Fibroblast of villous mesenchyme (primary cell): ENCODE data around the gene FBXL14. TPM values are rescaled to one million over a fixed set of nuclear protein-coding genes. Genes with fewer than 3 reads are reported as not detected.

ENCODE experiments used
- DNase-seq: peaks from one replicate; pipeline ENCODE4 v3.0.0-alpha.2; 2010; ENCODE audit warnings: low read depth
- H3K4me3 ChIP-seq: 2 replicates; pipeline ENCODE4 v1.5.1; 2011; ENCODE audit warnings: low read depth, mild to moderate bottlenecking, low read length
- total RNA-seq: library from RNA; depleted of rRNA; stranded (reverse); fragments of >200 nt; gene quantifications from 2 replicates; pipeline ENCODE4 v1.2.3, GENCODE V29; 2012
- TF ChIP-seq, protein P1 (sequence below): IDR thresholded peaks from 2 replicates; pipeline ENCODE4 v1.5.1; 2012; ENCODE audit warnings: low read depth, mild to moderate bottlenecking, low read length; ENCODE audit not compliant: insufficient read depth

Gene FBXL14
- total RNA-seq, 1 donor = 9.5 TPM

DNA sequence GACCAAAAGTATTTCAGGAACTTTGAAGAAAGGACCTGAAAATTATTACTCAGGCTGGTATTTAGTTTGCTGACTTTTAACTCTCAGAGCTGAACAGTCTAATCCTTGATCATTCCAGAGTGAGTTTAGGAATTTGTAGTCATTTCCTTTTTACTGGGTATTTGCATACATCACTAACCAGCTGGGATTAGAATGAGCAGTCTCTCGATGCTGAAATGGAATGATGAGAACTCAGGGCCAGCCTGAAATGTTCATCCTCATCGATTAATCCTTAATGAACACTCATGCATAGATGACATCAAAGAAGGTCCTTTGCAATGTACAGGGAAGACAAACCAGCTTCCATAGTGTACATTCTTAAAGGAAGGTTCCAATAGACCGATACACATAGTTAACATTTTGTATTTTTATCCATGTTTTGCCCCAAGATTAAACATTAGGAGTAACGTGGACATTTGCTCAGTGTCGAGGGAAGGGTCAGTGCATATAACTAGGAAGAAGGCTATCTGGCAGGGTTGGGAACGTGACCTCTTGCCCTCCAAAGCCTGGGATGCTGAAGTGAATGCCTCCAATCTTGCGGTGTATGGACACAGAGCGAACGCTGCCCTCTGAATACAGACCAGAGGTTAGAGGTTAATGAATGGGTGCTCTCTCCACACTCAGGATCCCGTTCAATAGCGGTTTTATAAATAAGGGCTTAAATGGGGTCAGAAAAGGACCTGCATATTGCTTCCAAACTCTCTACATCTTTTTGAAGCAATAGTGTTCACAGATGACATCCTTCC lies 14.5 kb downstream of the FBXL14 start:
- TF ChIP-seq, protein P1, sequence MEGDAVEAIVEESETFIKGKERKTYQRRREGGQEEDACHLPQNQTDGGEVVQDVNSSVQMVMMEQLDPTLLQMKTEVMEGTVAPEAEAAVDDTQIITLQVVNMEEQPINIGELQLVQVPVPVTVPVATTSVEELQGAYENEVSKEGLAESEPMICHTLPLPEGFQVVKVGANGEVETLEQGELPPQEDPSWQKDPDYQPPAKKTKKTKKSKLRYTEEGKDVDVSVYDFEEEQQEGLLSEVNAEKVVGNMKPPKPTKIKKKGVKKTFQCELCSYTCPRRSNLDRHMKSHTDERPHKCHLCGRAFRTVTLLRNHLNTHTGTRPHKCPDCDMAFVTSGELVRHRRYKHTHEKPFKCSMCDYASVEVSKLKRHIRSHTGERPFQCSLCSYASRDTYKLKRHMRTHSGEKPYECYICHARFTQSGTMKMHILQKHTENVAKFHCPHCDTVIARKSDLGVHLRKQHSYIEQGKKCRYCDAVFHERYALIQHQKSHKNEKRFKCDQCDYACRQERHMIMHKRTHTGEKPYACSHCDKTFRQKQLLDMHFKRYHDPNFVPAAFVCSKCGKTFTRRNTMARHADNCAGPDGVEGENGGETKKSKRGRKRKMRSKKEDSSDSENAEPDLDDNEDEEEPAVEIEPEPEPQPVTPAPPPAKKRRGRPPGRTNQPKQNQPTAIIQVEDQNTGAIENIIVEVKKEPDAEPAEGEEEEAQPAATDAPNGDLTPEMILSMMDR = no peak
- no peak overlapping the region for H3K4me3 ChIP-seq
- DNase-seq = peak; percentile 61

DNA sequence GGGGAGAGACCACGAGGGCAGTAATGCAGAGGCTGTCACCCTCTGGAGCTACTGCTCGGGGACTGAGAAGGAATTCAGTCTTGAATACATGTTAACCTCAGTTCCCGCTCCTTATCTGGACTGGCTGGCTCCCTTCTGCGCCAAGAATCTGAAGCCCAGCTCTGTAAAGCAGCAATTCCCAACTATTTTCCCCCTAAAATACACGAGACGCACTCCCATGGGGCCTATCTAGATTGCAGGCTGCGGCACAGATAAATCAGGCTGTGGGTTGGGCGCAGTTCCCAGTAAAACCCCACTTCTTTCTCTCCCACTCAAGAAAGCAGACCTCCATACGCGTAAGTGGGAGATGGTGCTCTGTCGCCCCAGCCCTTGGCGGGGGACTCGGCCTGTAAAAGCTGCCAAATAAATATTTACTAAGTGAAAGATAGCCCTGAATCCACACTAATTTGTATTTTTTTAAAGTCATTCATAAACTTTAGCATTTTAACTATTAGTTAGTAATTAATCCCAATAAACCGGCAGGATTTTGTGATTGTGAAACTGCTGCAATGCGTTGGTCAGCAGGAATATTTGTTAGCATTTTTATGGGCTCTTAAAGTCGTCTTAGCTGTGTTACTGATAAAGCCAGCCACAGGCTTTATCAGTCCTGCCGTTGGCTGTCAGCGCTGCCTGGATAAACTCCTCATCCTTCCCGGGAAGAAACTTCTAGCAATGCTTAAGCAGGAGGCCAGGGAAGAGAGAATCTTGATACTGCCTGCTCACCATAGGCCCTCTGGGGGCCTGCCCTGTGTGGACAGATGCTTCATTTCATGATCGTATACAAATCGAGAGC lies 17.8 kb downstream of the FBXL14 start:
- TF ChIP-seq, protein P1 = peak; percentile 23
- DNase-seq = peak; percentile 99
- peak overlapping the region; percentile 44 for H3K4me3 ChIP-seq

DNA sequence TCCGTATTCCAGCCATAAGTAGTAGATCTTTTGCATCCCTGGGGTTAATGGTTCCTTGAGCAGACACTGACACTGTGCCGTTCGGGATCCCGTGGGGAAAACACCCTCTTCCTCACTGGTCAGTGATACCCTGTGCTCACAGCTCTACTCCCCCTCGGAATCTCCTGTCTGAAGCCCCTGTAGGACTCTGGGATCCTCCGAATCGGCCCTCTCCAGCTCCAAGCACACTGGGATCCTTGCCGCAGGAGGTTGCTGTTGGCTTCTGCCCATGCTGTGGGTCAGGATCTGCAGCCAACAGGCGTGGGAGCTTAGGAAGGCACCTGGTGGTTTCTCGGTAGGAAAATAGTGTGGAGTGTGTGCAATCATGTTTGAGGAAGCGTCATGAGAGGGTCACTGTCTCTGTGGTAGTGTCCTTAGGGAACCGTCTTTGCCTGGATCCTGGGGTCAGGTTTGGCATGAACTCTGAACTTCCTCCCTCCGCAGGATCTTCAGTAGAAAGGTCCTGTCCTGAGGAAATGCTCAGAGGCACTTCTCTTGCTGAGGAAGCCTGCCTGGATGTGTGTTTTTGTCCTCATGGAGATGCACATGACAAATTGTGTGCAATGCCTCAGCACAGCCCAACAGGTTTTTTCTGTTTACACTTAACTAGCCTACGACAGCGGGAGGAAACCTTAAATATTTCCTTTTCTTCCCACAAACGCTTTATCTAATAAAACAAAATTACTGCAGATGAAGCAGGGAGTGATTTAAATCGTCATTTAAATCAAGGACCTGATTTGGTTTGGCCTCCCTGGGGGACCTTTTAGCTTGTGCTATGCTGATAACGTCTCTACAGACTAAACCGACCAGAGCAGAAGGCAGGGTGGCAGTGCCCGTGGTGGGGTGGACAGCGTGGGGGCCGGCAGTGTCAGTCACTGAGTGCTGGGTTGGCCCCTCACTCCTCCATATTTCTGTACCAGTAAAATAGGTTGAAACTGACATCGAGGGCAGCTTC lies 18.7 kb downstream of the FBXL14 start:
- peak overlapping the region; percentile 44 for H3K4me3 ChIP-seq
- TF ChIP-seq, protein P1 = no peak
- peak; percentile 92 for DNase-seq

DNA sequence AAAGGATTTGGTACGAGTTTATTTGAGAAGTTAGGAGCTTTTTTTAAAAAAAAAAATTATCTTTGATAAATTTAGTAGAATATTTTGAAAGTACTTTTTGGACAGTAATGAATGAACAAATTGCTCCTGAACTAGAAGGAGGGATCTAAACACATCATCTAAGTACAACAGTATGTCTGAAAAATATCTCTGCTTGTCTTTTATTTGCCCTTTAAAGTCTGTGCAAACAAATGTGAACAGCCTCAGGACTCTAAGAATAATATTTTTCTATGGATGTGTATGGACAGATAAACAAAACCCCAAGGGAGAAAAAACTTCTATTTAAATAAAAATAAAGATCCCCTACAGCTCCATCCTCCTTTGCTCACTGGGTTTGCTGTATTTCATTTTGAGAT lies 19.5 kb downstream of the FBXL14 start:
- no peak overlapping the region for H3K4me3 ChIP-seq
- DNase-seq = no peak
- TF ChIP-seq, protein P1 = no peak

DNA sequence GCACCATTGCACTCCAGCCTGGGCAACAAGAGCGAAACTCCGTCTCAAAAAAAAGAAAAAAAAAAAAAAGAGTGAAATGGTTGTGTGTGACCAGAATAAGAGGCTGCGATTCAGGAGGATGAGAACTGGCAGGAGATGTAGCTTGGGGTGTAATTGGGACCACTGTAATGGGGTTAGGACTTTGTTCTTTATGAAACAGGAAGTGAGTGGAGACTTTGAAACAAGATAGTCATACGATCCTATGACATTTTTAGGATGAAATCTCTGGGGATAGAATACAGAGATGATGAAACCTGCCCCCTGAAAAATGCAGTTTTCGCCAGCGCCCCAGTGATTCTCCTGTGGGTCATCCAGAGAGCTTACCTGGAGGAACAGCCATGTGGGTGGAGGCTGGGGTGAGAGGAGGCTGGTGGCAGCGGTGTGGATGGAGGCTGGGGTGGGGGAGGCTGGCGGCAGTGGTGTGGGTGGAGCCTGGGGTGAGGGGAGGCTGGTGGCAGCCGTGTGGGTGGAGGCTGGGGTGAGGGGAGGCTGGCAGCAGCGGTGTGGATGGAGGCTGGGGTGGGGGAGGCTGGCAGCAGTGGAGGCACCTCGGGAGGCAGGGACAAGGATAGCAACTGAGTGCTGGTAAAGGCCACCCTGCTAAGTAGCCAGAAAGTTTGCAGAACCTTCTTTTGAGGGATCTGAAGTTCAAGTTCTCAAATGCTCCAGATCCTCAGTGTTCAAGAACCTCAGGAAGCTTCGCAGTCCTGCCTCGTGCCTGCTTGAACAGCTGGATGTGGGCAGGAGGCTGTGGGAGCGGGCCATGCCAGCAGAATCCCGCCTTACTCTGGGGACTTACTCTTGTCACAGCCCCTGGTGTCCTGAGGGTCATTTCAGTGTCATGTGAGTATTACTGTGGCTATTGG lies 20.2 kb downstream of the FBXL14 start:
- no peak for DNase-seq
- TF ChIP-seq, protein P1 = no peak
- H3K4me3 ChIP-seq = no peak overlapping the region
